Measurements from ENCODE around the gene SRRM5.

DNA sequence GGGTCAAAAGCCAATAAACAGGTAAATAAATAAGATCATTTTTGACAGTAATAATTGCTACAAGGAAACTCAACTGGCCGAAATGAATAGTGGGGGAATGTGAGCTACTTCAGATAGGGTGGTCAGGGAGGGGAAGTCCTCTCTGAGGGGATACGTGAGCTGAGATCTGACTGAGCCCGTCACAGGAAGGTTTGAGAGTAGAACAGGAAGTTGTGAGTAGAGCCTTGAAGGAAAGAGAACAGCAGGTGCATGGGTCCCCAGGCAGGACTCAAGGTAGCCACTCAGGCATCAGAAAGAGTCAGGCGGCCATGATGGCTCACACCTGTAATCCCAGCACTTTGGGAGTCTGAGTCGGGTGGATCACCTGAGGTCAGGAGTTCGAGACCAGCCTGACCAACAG, 22.2 kb upstream of the SRRM5 start:
- TF ChIP-seq, protein P1, sequence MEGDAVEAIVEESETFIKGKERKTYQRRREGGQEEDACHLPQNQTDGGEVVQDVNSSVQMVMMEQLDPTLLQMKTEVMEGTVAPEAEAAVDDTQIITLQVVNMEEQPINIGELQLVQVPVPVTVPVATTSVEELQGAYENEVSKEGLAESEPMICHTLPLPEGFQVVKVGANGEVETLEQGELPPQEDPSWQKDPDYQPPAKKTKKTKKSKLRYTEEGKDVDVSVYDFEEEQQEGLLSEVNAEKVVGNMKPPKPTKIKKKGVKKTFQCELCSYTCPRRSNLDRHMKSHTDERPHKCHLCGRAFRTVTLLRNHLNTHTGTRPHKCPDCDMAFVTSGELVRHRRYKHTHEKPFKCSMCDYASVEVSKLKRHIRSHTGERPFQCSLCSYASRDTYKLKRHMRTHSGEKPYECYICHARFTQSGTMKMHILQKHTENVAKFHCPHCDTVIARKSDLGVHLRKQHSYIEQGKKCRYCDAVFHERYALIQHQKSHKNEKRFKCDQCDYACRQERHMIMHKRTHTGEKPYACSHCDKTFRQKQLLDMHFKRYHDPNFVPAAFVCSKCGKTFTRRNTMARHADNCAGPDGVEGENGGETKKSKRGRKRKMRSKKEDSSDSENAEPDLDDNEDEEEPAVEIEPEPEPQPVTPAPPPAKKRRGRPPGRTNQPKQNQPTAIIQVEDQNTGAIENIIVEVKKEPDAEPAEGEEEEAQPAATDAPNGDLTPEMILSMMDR (IDR thresholded peaks at IDR 0.05), result no peak
- TF ChIP-seq POLR2A (IDR thresholded peaks at IDR 0.05), result no peak

Measured in esophagus squamous epithelium (tissue), 4 donors.